Cardiac fibroblast (primary cell): ENCODE measurements around the gene ARSB.
A peak's percentile ranks its signal among the peaks of the same experiment; 100 is the strongest.

Source experiments
- DNase-seq, 2 donors: peaks; one replicate each; pipeline versions ENCODE4 v3.0.0 to v3.0.0-alpha.2; 2010; ENCODE audit warnings: low read depth in 2 of 2
- H3K4me3 ChIP-seq, 2 donors: replicated peaks in 1 of 2; 1 replicate in 1 of 2; 2 replicates in 1 of 2; pipeline ENCODE4 v1.5.1; 2011; ENCODE audit warnings: low read depth in 2 of 2, low read length in 2 of 2, mild to moderate bottlenecking in 2 of 2, moderate library complexity in 1 of 2
- CTCF ChIP-seq: IDR thresholded peaks from one replicate; pipeline ENCODE4 v1.5.1; 2011; ENCODE audit warnings: low read depth, mild to moderate bottlenecking, low read length, inconsistent platforms

Gene ARSB

GRCh38 chr5:78845470-78845869, 139.6 kb downstream of the ARSB start:
- no peak overlapping the region for H3K4me3 ChIP-seq
- no peak for TF ChIP-seq CTCF
- DNase-seq: no peak

DNA sequence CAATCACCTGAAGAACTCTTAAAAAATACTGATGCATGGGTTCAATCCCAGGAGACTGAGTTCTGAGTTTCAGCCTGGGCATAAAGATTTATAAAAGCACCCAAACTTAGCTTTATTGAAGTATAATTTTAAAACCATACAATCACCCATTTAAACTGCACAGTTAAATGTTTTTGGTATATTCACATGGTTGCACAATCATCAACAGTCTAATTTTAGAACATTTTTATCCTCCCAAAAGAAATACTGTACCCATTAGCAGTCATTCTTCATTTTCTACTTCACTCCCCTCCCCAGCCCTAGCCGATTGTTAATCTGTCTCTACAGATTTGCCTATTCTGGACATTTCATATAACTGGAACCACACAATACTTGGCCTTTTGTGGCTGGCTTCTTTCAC, 141.7 kb downstream of the ARSB start:
- H3K4me3 ChIP-seq: no peak overlapping the region
- DNase-seq: no peak
- no peak for TF ChIP-seq CTCF

GRCh38 chr5:78841767-78842166, 143.3 kb downstream of the ARSB start:
- TF ChIP-seq CTCF: no peak

GRCh38 chr5:78838753-78839152, 146.4 kb downstream of the ARSB start:
- no peak for DNase-seq
- H3K4me3 ChIP-seq: no peak overlapping the region
- no peak for TF ChIP-seq CTCF

More at GRCh38 chr5:78841767-78842166, 143.3 kb downstream of the ARSB start:
- no peak overlapping the region for H3K4me3 ChIP-seq
- DNase-seq: peak; percentile 8 to 23

- TF ChIP-seq CTCF: no peak
- DNase-seq: no peak
Observed at GRCh38 chr5:78837836-78838235, 147.3 kb downstream of the ARSB start.

GRCh38 chr5:78835176-78835575, 149.9 kb downstream of the ARSB start:
- TF ChIP-seq CTCF: no peak
- no peak for DNase-seq
- no peak overlapping the region for H3K4me3 ChIP-seq

More at GRCh38 chr5:78837836-78838235, 147.3 kb downstream of the ARSB start:
- no peak overlapping the region for H3K4me3 ChIP-seq

DNA sequence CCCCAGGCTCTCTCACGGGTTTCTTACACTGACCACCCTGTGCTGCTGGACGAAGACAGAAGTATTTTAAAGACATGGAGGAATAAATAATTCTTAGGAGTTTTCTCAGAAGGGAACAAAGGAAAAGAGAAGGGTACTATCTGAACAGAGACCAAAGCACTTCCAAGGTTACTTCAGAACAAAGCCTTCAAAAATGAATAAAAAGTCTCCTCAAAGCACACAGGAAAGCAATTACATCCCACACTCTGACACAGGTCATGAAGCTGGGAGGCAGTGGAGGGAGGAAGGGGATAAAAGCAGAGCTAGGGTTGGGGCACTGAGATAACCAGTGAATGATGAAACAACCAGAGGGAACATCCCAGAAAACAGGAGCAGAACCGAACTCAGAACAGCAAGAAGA, 151.8 kb downstream of the ARSB start:
- DNase-seq: no peak
- TF ChIP-seq CTCF: no peak
- no peak overlapping the region for H3K4me3 ChIP-seq
